GM19023 (cell line): ENCODE results near the gene SNRPN.
"Not testable (repeated sequence)": the region's sequence is repeated elsewhere in the genome, so short reads cannot be mapped to it uniquely, and the experiment has no call there.

Experiments used
- ATAC-seq: cut with Tn5 transposase; IDR thresholded peaks from one replicate; pipeline ENCODE4 v1.9.1; 2021; ENCODE audit warnings: mild to moderate bottlenecking, moderate library complexity; ENCODE audit not compliant: unreplicated experiment

Gene SNRPN

DNA sequence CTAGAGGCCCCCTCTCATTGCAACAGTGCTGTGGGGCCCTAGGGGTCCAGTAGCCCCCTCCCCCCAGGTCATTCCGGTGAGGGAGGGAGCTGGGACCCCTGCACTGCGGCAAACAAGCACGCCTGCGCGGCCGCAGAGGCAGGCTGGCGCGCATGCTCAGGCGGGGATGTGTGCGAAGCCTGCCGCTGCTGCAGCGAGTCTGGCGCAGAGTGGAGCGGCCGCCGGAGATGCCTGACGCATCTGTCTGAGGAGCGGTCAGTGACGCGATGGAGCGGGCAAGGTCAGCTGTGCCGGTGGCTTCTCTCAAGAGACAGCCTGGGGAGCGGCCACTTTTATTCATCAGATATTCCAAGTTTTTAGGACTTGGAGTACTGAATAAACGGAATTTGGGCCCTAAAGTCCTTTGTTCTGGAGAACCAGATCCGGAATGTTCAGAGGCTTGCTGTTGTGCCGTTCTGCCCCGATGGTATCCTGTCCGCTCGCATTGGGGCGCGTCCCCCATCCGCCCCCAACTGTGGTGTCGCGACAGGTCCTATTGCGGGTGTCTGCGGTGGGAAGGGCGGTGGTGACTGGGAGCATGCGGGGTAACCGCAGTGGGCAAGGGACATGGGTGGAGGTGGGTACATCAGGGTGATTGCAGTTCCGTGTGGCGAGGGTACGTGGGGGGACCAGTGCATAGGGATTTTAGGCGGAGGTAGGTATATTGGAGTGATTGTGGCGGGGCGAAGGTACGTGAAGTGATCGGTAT, at the start of gene SNRPN, which contains the start of gene SNURF:
Gene SNRPN, plus strand, starts transcription at position 205 of the 748 bp plus-strand sequence. CDS start 19,467 bp downstream, outside the sequence.
Gene SNURF, plus strand, starts transcription at position 205 of the 748 bp plus-strand sequence. Its CDS starts 62 bp downstream, at position 267.
- ATAC-seq: peak; percentile 59

DNA sequence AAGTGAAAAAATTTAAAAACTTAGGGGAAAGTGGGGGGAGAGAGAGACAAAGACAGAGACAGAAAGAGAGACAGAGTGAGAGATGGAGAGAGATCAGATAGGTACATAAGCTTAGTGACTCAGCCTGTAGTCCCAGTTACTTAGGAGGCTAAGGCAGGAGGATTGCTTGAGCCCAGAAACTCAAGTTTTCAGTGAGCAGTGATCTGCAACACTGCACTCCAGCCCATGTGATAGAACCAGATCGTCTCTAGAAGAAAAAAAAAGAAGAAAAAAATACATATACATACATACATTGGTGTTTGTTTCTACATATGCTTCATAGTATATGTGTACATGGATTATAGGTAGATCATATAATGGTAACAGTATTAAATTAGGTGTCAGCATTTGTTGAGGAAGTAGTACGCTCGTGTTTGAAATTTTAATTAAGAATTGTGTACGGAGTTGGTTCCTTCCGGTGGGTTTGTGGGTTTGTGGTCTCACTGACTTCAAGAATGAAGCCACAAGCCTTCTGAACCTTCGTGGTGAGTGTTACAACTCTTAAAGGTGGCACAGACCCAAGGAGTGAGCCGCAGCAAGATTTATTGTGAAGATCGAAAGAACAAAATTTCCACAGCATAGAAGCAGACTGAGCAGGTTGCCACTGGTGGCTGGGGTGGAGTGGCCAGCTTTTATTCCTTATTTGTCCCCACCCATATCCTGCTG, 38.3 kb upstream of the SNRPN start:
- no peak for ATAC-seq

DNA sequence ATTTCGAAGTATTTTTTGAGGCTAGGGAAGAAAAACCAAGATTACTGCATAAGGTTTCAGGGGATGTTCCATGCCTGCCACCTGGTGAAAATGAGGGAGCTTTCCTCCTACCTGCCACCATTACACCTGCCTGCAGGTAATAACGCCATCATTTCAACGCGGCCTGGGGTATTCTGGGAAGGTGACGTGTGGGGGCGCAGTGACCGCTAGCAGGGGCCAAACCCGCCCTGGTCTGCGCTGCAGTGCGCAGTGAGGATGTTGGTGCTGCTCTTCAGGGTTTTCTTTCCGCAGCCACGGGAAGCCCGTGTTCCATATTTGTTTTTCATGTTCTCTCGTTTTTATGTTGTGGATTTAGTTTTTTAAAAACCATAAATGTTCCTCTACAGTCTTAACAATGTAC, 37.4 kb upstream of the SNRPN start:
- ATAC-seq: no peak

DNA sequence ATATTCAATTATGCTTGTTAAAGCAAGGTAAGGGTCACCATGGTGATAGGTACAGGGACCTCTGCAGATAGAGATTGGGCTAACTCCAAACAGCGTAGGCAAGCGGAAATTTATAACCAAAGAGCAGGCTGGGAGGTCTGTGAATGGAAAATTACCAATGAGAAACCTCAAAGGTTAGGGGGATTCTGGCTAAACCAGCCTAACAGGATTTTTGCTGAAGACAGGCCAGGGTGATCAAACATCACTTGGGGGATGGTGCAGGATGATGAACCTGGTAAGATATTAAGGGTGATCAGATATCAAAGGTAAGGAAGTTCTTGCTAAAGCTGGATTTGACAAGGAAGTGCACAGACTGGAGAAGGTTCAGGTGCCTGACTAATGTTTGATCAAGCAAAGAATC, 35.3 kb upstream of the SNRPN start:
- ATAC-seq: no peak

GRCh38 chr15:24922781-24923180, 32.0 kb upstream of the SNRPN start:
- ATAC-seq: not testable (repeated sequence)

DNA sequence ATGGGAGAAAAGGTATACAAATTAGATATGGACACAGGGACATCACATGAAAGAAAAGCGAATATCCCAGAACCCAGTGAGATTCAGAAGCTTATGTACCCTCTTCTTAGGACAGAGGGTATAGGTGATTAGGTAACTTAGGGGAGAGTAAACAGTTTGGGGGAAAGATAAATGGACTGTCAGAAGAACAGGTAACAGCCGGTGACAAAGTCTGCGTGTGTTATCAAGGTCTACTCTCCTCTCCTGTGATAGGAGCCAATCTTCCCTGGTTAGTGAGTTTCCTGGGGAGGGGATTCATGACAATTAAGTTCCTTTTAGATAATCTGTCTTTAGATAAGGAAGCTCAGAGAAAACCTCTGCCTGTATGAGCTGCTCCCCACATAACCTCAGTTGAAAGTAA, 30.6 kb upstream of the SNRPN start:
- no peak for ATAC-seq

DNA sequence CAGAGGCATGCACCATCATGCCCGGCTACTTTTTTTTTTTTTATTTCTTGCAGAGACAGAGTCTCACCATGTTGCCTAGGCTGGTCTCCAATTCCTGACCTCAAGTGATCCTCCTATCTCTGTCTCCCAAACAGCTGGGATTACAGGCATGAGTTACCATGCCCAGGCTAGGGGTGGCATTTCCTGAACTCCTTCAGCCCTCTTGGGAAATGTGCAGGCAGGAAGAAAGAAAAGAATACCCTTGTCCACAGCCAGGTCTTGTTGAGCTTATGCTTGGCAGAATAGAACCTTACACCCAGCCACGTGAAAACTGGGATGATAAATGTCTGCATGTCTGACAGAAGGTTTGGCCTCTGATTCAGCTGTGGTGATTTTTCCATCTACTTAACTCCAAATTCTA, 30.2 kb upstream of the SNRPN start:
- no peak for ATAC-seq

- not testable (repeated sequence) for ATAC-seq
These were observed 22.7 kb upstream of the SNRPN start for GRCh38 chr15:24931874-24932732.

GRCh38 chr15:24933716-24934115, 21.1 kb upstream of the SNRPN start:
- no peak for ATAC-seq

- not testable (repeated sequence) for ATAC-seq
These were observed 16.6 kb upstream of the SNRPN start for GRCh38 chr15:24938224-24938623.

DNA sequence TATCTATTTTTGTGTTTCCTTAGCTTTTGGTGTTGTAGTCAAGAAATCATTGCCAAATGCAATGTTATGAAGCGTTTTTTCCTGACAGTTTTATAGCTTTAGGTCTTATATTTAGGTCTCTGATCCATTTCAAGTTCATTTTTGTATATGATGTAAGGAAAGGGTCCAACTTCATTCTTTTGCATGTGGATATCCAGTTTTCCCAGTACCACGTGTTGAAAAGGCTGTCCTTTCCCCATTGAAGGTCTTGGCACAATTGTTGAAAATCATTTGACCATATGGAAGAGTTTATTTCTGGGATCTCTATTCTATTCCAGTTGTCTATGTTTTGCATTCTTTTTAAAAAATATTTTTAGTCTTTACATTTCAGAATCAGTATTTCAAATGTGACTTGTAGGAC, 14.6 kb upstream of the SNRPN start:
- no peak for ATAC-seq

DNA sequence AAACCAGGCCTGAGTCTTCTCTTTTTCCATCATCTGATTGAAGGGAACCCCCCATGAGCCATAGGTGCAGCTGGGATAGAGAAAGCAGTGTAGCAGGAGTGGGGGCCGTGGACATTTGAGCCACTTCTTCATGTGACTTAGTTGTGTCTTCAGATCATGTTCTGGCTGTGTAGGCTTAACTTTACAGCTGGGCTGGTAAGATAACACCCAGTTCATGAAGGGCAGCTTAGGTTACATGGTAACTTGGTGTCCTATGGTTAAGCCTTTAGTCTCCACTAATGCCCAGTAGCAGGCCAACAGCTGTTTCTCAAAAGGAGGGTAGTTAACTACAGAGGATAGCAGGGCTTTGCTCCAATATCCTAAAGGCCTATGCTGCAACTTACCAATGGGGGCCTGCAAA, 11.4 kb upstream of the SNRPN start:
- ATAC-seq: no peak

DNA sequence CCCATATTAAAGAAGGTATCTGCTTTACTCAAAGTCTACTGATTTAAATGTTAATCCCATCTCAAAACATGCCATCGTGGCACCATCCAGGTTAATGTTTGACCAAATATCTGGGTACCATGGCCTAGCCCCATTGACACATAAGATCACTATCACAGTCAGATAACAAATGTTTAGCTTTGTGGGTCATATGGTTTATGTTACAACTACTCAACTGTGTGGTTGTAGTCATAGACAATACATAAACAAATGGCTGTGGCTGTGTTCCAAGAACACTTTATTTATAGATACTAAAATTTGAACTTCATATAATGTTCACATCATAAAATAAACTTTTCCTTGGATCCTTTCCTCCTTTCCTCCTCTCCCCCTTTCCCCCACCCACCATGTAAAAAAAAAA, 9.8 kb upstream of the SNRPN start:
- no peak for ATAC-seq

DNA sequence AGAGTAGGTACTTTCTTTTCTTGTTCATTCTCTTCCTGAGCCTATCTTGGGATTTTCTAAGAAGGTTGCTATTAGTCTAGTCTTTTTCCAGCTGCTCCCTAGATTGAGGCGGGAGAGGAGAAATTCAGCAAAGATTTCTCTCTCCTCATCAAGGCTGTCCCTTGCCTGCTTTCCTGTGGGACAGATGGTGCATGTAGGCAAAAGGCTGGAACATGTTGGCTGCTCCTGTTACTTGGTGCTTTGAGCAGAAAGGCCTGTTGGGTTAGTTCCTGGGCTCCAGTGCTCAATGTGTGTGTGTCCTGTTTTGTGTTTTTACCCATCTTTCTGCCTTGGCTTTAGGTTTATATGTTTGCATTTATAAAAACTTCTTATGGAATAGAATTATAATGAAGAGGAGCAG, 9.1 kb upstream of the SNRPN start:
- ATAC-seq: no peak

- no peak for ATAC-seq
These were observed 6.3 kb upstream of the SNRPN start for GRCh38 chr15:24948495-24948894.

DNA sequence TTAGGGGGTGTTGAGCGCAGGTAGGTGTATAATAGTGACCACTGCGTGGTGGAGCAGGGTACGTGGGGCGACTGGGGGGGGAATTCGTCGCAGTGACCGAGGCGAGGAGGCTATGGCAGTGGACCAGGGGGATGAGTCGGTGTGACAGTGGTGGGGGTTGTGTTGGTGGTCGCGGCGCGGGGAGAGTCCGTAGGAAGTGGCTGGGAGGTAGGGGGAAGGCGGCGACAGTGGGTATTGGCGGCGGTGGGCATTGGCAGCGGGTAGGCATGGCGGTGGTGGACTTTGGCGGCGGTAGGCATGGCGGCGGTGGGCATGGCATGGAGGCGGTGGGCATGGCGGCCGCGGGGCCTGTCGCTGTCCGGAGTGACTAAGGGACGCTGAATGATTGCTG, 739 bp downstream of the SNRPN start:
- ATAC-seq: no peak

DNA sequence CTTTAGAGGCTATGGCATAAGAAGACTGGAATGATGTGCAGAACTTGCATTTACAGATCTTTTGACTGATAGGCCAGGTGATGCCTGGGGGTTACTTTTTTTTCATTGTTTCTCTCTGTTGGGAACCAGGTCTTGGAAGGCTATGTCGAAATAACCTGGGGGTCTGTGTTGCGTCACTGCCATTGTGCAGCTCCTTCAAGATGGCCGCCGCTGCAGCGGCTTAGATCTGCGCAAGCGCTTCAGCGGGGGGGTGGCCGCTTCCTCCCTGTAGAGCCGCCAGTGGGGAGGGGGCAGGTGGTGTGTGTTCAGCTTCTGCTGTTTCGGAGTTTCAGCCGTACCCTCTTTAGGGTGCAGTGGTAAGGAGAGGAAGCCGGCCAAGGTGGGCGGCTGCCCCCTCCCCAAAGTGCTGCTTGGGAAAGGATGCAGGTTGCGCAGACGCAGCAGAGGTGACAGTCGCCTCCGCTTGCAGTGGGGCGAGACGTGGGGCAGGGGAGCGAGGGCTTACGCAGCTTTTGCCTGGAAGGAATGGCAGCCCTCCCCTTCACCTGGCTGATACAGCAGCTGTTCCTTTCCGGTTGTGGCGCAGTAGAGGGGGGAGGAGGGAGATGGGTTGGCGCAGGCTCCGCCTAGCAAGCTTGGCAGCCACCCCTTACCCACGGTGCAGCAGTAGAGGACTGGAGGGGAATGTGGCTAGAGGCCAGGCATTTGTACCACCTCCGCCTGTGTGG, 1.5 kb downstream of the SNRPN start:
- ATAC-seq: peak; percentile 81

GRCh38 chr15:24957691-24958090, 2.9 kb downstream of the SNRPN start:
- no peak for ATAC-seq

- no peak for ATAC-seq
These were observed 7.2 kb downstream of the SNRPN start for GRCh38 chr15:24961967-24962366.

GRCh38 chr15:24962880-24963279, 8.1 kb downstream of the SNRPN start:
- ATAC-seq: no peak
